H1 (cell line): ENCODE measurements around the gene TP53BP2. TPM values are rescaled to one million over a fixed set of nuclear protein-coding genes. Genes with fewer than 3 reads are reported as not detected.
A peak's percentile ranks its signal among the peaks of the same experiment; 100 is the strongest.

Experiments
- CTCF ChIA-PET: fragments of 300-600 bp; sonication (Branson Sonifier 250); formaldehyde crosslinking; loops from one replicate; lab custom pipeline; 2021; ENCODE audit not compliant: partially characterized antibody; lab: Charles Lee
- POLR2A ChIA-PET: fragments of 300-600 bp; sonication (Branson Sonifier 250); formaldehyde crosslinking; loops from one replicate; lab custom pipeline; 2021; ENCODE audit warnings: inconsistent platforms; ENCODE audit not compliant: partially characterized antibody; lab: Charles Lee
- DNase-seq, 2 experiments: peaks; one replicate each; pipeline versions ENCODE4 v3.0.0 to v3.0.0-alpha.2; 2010 to 2022; ENCODE audit warnings: low spot score in 2 of 2, low read depth in 1 of 2, mixed read lengths in 1 of 2
- FAIRE-seq: peaks from 2 replicates; lab custom pipeline; 2011; peaks lifted over from hg19 to GRCh38; lab: Jason Lieb, UNC
- H2AFZ ChIP-seq: 2 replicates; pipeline ENCODE4 v1.8.1; 2012; ENCODE audit warnings: low read length, inconsistent platforms
- H2AK5ac ChIP-seq: 2 replicates; pipeline ENCODE4 v1.6.1; 2013; ENCODE audit warnings: low read depth, low read length
- H2BK120ac ChIP-seq: replicated peaks from 2 replicates; pipeline ENCODE3; 2013; ENCODE audit warnings: low read depth, low read length, inconsistent platforms
- H2BK12ac ChIP-seq: 2 replicates; pipeline ENCODE4 v1.6.1; 2013; ENCODE audit warnings: low read depth, low read length
- H2BK15ac ChIP-seq: 2 replicates; pipeline ENCODE4 v1.6.1; 2013; ENCODE audit warnings: low read length
- H2BK20ac ChIP-seq: 2 replicates; pipeline ENCODE4 v1.6.1; 2013; ENCODE audit warnings: low read length
- H2BK5ac ChIP-seq: 2 replicates; pipeline ENCODE4 v1.6.1; 2013; ENCODE audit warnings: low read depth, low read length
- H3K14ac ChIP-seq: 2 replicates; pipeline ENCODE4 v1.6.1; 2013; ENCODE audit warnings: inconsistent platforms; ENCODE audit not compliant: insufficient read length
- H3K18ac ChIP-seq: 2 replicates; pipeline ENCODE4 v1.6.1; 2013; ENCODE audit warnings: low read length; ENCODE audit errors: extremely low read depth
- H3K23ac ChIP-seq: 2 replicates; pipeline ENCODE4 v1.6.1; 2013; ENCODE audit warnings: inconsistent platforms; ENCODE audit not compliant: insufficient read length
- H3K23me2 ChIP-seq: 2 replicates; pipeline ENCODE4 v1.6.1; 2013; ENCODE audit warnings: low read depth, low read length
- H3K27ac ChIP-seq: 2 replicates; pipeline ENCODE4 v1.6.1; 2011; ENCODE audit warnings: low read depth, low read length, inconsistent platforms
- H3K27me3 ChIP-seq, 4 experiments: replicated peaks in 1 of 4; 1 replicate in 1 of 4; 2 replicates in 3 of 4; pipeline versions ENCODE4 v1.6.1 to v1.8.1; 2011 to 2013; ENCODE audit warnings: low read length in 3 of 4, mild to moderate bottlenecking in 3 of 4, inconsistent platforms in 2 of 4, mixed read lengths in 2 of 4, moderate library complexity in 1 of 4; ENCODE audit not compliant: control insufficient read depth in 3 of 4, insufficient read depth in 3 of 4; ENCODE audit errors: extremely low read depth in 1 of 4
- H3K36me3 ChIP-seq, 4 experiments: 2 replicates each; pipeline versions ENCODE4 v1.6.1 to v1.8.1; 2011 to 2013; ENCODE audit warnings: mild to moderate bottlenecking in 4 of 4, low read length in 3 of 4, moderate library complexity in 2 of 4, control low read depth in 1 of 4, inconsistent platforms in 1 of 4; ENCODE audit not compliant: insufficient read depth in 4 of 4, control insufficient read depth in 2 of 4
- H3K4ac ChIP-seq: replicated peaks from 2 replicates; pipeline ENCODE3; 2013; ENCODE audit warnings: low read length, low read depth, mixed read lengths, inconsistent platforms; ENCODE audit not compliant: insufficient read length
- H3K4me1 ChIP-seq, 4 experiments: replicated peaks in 1 of 4; 1 replicate in 1 of 4; 2 replicates in 3 of 4; pipeline versions ENCODE4 v1.6.1 to v1.8.1; 2011 to 2013; ENCODE audit warnings: low read length in 3 of 4, inconsistent platforms in 2 of 4, mixed read lengths in 1 of 4; ENCODE audit not compliant: insufficient read depth in 4 of 4, control insufficient read depth in 3 of 4
- H3K4me2 ChIP-seq, 2 experiments: 2 replicates each; pipeline versions ENCODE4 v1.6.1 to v1.8.1; 2011 to 2013; ENCODE audit warnings: low read depth in 2 of 2, low read length in 2 of 2, control low read depth in 1 of 2, inconsistent platforms in 1 of 2, mild to moderate bottlenecking in 1 of 2; ENCODE audit not compliant: insufficient read depth in 1 of 2
- H3K4me3 ChIP-seq, 4 experiments: fragments of 200-600, 300-600 bp in 1 of 4; sonication (generic), shearing (Covaris generic), sonication (Bioruptor Twin) in 1 of 4; 2 replicates each; pipeline versions ENCODE4 v1.5.1 to v1.8.1; 2011 to 2016; ENCODE audit warnings: low read length in 4 of 4, low read depth in 3 of 4, control low read depth in 2 of 4, inconsistent platforms in 2 of 4, mild to moderate bottlenecking in 2 of 4, mixed read lengths in 1 of 4, moderate library complexity in 1 of 4; ENCODE audit not compliant: insufficient read depth in 2 of 4; ENCODE audit errors: extremely low read depth in 1 of 4
- H3K56ac ChIP-seq: replicated peaks from 2 replicates; pipeline ENCODE3; 2013; ENCODE audit warnings: low read depth, mild to moderate bottlenecking, mixed read lengths, low read length, inconsistent platforms; ENCODE audit not compliant: insufficient read length
- H3K79me1 ChIP-seq: 2 replicates; pipeline ENCODE4 v1.6.1; 2013; ENCODE audit warnings: low read depth, low read length, control low read depth
- H3K79me2 ChIP-seq, 2 experiments: 2 replicates each; pipeline versions ENCODE4 v1.6.1 to v1.8.1; 2012 to 2013; ENCODE audit warnings: low read length in 2 of 2, mild to moderate bottlenecking in 2 of 2, inconsistent platforms in 1 of 2; ENCODE audit not compliant: insufficient read depth in 2 of 2, control insufficient read depth in 1 of 2
- H3K9ac ChIP-seq, 4 experiments: replicated peaks in 1 of 4; 1 replicate in 1 of 4; 2 replicates in 3 of 4; pipeline versions ENCODE4 v1.6.1 to v1.8.1; 2011 to 2013; ENCODE audit warnings: low read depth in 3 of 4, low read length in 3 of 4, control low read depth in 2 of 4, mild to moderate bottlenecking in 2 of 4, moderate library complexity in 2 of 4, inconsistent platforms in 1 of 4; ENCODE audit errors: extremely low read depth in 1 of 4
- H3K9me3 ChIP-seq, 2 experiments: 2 replicates each; pipeline versions ENCODE4 v1.6.1 to v1.8.1; 2012 to 2013; ENCODE audit warnings: mild to moderate bottlenecking in 2 of 2, moderate library complexity in 2 of 2, control low read depth in 1 of 2, inconsistent platforms in 1 of 2, low read depth in 1 of 2, low read length in 1 of 2, mixed read lengths in 1 of 2; ENCODE audit not compliant: insufficient read depth in 2 of 2
- H4K20me1 ChIP-seq, 2 experiments: replicated peaks in 1 of 2; 2 replicates each; pipeline versions ENCODE3 to v1.8.1; 2011 to 2013; ENCODE audit warnings: inconsistent platforms in 2 of 2, low read length in 2 of 2, mild to moderate bottlenecking in 1 of 2; ENCODE audit not compliant: insufficient read depth in 2 of 2, control insufficient read depth in 1 of 2
- H4K5ac ChIP-seq: 2 replicates; pipeline ENCODE4 v1.6.1; 2013; ENCODE audit warnings: low read length, low read depth, mixed read lengths, inconsistent platforms; ENCODE audit not compliant: insufficient read length
- H4K8ac ChIP-seq: 2 replicates; pipeline ENCODE4 v1.8.0; 2013; ENCODE audit warnings: mild to moderate bottlenecking, moderate library complexity, low read length, inconsistent platforms; ENCODE audit not compliant: insufficient read depth; ENCODE audit errors: extremely low read depth
- H4K91ac ChIP-seq: replicated peaks from 2 replicates; pipeline ENCODE3; 2013; ENCODE audit warnings: low read length, mixed read lengths, inconsistent platforms; ENCODE audit not compliant: insufficient read length
- ASH2L ChIP-seq: fragments of 200-600, 300-600 bp; sonication (generic); IDR thresholded peaks from one replicate; pipeline ENCODE4 v1.7.1; 2017; ENCODE audit warnings: low read length
- BCL11A ChIP-seq, 2 experiments: IDR thresholded peaks; one replicate each; pipeline ENCODE4 v1.6.1; 2011; ENCODE audit warnings: low read depth in 2 of 2, low read length in 2 of 2, mild to moderate bottlenecking in 2 of 2
- CBX5 ChIP-seq: fragments of 300-800, 300-1000 bp; sonication (generic); IDR thresholded peaks from 2 replicates; pipeline ENCODE4 v1.7.1; 2016; ENCODE audit warnings: antibody characterized with exemption, low read length, low read depth
- CEBPB ChIP-seq: IDR thresholded peaks from 2 replicates; pipeline ENCODE4 v1.6.1; 2012; ENCODE audit warnings: low read depth, low read length
- CHD1 ChIP-seq: IDR thresholded peaks from 2 replicates; pipeline ENCODE4 v1.6.1; 2012; ENCODE audit warnings: low read depth, low read length, improper control_type of control experiment
- EZH2 ChIP-seq: fragments of 200-600 bp; sonication (generic); IDR thresholded peaks from 2 replicates; pipeline ENCODE4 v1.7.1; 2012; ENCODE audit warnings: low read depth, mild to moderate bottlenecking, moderate library complexity, low read length, inconsistent platforms; ENCODE audit not compliant: severe bottlenecking
- HDAC2 ChIP-seq, 2 experiments: fragments of 300-600 bp in 1 of 2; sonication (generic) in 1 of 2; IDR thresholded peaks; 2 replicates each; pipeline ENCODE4 v1.6.1; 2011 to 2012; ENCODE audit warnings: low read depth in 2 of 2, low read length in 2 of 2, mild to moderate bottlenecking in 2 of 2, moderate library complexity in 2 of 2, borderline replicate concordance in 1 of 2, inconsistent platforms in 1 of 2
- POLR2A ChIP-seq, 2 experiments: IDR thresholded peaks; 1 replicate in 1 of 2; 2 replicates in 1 of 2; pipeline ENCODE4 v1.6.1; 2011; ENCODE audit warnings: low read depth in 2 of 2, low read length in 2 of 2, mild to moderate bottlenecking in 2 of 2; ENCODE audit errors: control extremely low read depth in 1 of 2
- RAD21 ChIP-seq, 2 experiments: IDR thresholded peaks in 1 of 2; conservative IDR thresholded peaks in 1 of 2; 2 replicates each; pipeline ENCODE4 v1.6.1; 2011; ENCODE audit warnings: low read depth in 2 of 2, low read length in 2 of 2, improper control_type of control experiment in 1 of 2, inconsistent platforms in 1 of 2, mild to moderate bottlenecking in 1 of 2, moderate library complexity in 1 of 2
- RFX5 ChIP-seq: IDR thresholded peaks from 2 replicates; pipeline ENCODE4 v1.6.1; 2011; ENCODE audit warnings: low read depth, low read length, improper control_type of control experiment, borderline replicate concordance
- RNF2 ChIP-seq: fragments of 200-900, 300-1000 bp; sonication (generic); IDR thresholded peaks from 2 replicates; pipeline ENCODE4 v1.7.1; 2016; ENCODE audit warnings: borderline replicate concordance, low read depth, mild to moderate bottlenecking, antibody characterized with exemption, low read length; ENCODE audit not compliant: poor library complexity, severe bottlenecking; ENCODE audit errors: missing control alignments
- RXRA ChIP-seq: IDR thresholded peaks from 2 replicates; pipeline ENCODE4 v1.6.1; 2011; ENCODE audit warnings: low read depth, mild to moderate bottlenecking, low read length, moderate library complexity; ENCODE audit not compliant: insufficient read depth
- TCF12 ChIP-seq: IDR thresholded peaks from 2 replicates; pipeline ENCODE4 v1.6.1; 2011; ENCODE audit warnings: low read depth, mild to moderate bottlenecking, low read length
- YY1 ChIP-seq: IDR thresholded peaks from 2 replicates; pipeline ENCODE4 v1.6.1; 2011; ENCODE audit warnings: low read depth, mild to moderate bottlenecking, low read length
- WGBS, 2 experiments: shearing (Covaris generic) in 1 of 2; methylation state at CpG; one replicate each; pipeline versions ENCODE4 v1.1.6 to v1.1.7; 2013 to 2015; ENCODE audit warnings: low lambda C conversion rate in 2 of 2, mixed read lengths in 2 of 2, inconsistent platforms in 1 of 2, low coverage in 1 of 2, missing lambda C conversion rate in 1 of 2; ENCODE audit not compliant: insufficient replicate concordance in 2 of 2, insufficient coverage in 1 of 2, insufficient read length in 1 of 2; ENCODE audit errors: extremely low coverage in 1 of 2, missing lambda C conversion rate in 1 of 2; 5-methylcytosine and 5-hydroxymethylcytosine counted together
- polyA plus RNA-seq, 7 experiments: library from polyadenylated mRNA; depleted of rRNA in 3 of 7; stranded (reverse) in 5 of 7; unstranded in 2 of 7; fragments of >200 nt in 5 of 7; fragments of 200-250 nt in 2 of 7; gene quantifications; 1 replicate in 5 of 7; 2 replicates in 1 of 7; 4 replicates in 1 of 7; pipeline versions ENCODE4 v1.2.1 to v1.2.3, GENCODE V29; 2011 to 2013; ENCODE audit warnings: missing spikeins in 2 of 7, mixed read lengths in 2 of 7
- total RNA-seq: library from RNA; stranded (reverse); fragmentation: NEBNext Ultra II Directional; extraction: Animal tissue kit (Norgen Biotek cat#: 25700); gene quantifications from 2 replicates; pipeline ENCODE4 v1.2.1, GENCODE V29; 2021

TP53BP2 gene
- total and polyA plus RNA-seq, 2 of the 8 experiments (the other 6 are each of a cell fraction or from before 2014, with no cell fraction given), result 18.0 to 38.7 TPM

DNA sequence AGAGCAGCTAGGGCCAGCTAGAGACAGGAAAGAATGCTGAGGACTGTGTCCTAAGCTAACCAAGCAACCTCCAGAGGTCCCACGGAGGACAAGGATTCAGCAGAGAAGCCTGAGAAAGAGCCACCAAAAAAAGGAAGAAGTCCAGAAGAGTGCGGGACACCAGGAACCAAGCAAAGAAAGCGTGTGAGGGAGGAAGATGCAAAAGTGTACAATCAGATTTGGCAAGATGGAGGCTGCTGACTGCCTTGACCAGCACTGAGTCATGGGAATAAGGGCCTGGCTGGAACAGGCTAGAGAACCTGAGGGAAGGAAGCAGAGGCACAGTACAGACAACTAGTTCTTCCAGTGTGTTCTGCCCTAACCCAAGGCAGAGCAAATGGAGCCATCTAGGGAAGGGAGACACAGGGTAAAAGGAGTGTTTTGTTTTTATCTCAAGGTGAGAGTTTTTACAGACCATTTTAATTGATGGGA is 18.5 kb downstream of the TP53BP2 start:
- peaks cover 22% of the 10 kb centered on the region for H3K79me1 ChIP-seq
- no peak overlapping the region for H4K5ac ChIP-seq
- no peak overlapping the region for H3K18ac ChIP-seq
- H4K91ac ChIP-seq, result no peak overlapping the region
- peak; percentile 58 for FAIRE-seq
- H3K9ac ChIP-seq, result no peak overlapping the region
- no peak overlapping the region for H2BK20ac ChIP-seq
- no peak overlapping the region for H3K4me3 ChIP-seq
- peaks cover 0 to 7% (median 3%) of the 10 kb centered on the region in 4 experiments; a peak in 5 of 7 replicates for H3K4me1 ChIP-seq
- no peak for DNase-seq
- H3K79me2 ChIP-seq, result peaks cover 30 to 95% of the 10 kb centered on the region in 2 experiments
- H3K4ac ChIP-seq, result no peak overlapping the region
- H4K20me1 ChIP-seq, result peaks cover 12 to 13% of the 10 kb centered on the region in 2 experiments
- POLR2A ChIA-PET, result interaction anchor here (4.9 kb wide), 1 partner anchor 18 kb away, joined by 28 read pairs; the partner anchor contains the start of gene TP53BP2
- CTCF ChIA-PET, result no interaction called here
- no peak overlapping the region for H3K23ac ChIP-seq
- no peaks in the 10 kb centered on the region for H3K9me3 ChIP-seq
- no peak overlapping the region for H4K8ac ChIP-seq
- H3K14ac ChIP-seq, result no peak overlapping the region
- no peak overlapping the region for H2BK12ac ChIP-seq
- H3K27ac ChIP-seq, result no peak overlapping the region
- no peak overlapping the region for H3K56ac ChIP-seq
- no peaks in the 10 kb centered on the region; the same call in 1 of the 2 replicates for H3K23me2 ChIP-seq
- WGBS, 2 experiments, result 89% methylated on average over 3 of the region's 3 CpGs; no CpG with 5 or more reads in 1 of the 2 experiments
- no peaks in the 10 kb centered on the region for H3K27me3 ChIP-seq
- no peak overlapping the region for H2AFZ ChIP-seq
- H2BK5ac ChIP-seq, result no peak overlapping the region
- no peak overlapping the region for H2AK5ac ChIP-seq
- no peak overlapping the region for H2BK120ac ChIP-seq
- no peak overlapping the region for H3K4me2 ChIP-seq
- H3K36me3 ChIP-seq, result no peaks in the 10 kb centered on the region
- H2BK15ac ChIP-seq, result no peak overlapping the region
- no peak for TF ChIP-seq RFX5
- no peak for TF ChIP-seq TCF12
- TF ChIP-seq HDAC2 (IDR thresholded peaks at IDR 0.05; ENCODE audit: borderline replicate concordance in 1 of 2, low read depth in 2 of 2, low read length in 2 of 2), result no peak
- no peak for TF ChIP-seq BCL11A (IDR thresholded peaks at IDR 0.05; ENCODE audit: low read depth in 2 of 2, low read length in 2 of 2)
- TF ChIP-seq EZH2, result no peak
- no peak for TF ChIP-seq CBX5
- TF ChIP-seq RNF2, result no peak
- TF ChIP-seq RAD21 (IDR thresholded peaks at IDR 0.05 in 1 of 2, conservative IDR thresholded peaks at IDR 0.05 in 1 of 2; ENCODE audit: low read depth in 2 of 2, low read length in 2 of 2), result no peak
- TF ChIP-seq RXRA, result no peak
- TF ChIP-seq CHD1, result no peak
- no peak for TF ChIP-seq POLR2A (IDR thresholded peaks at IDR 0.05; ENCODE audit: control extremely low read depth in 1 of 2, low read depth in 2 of 2, low read length in 2 of 2)
- TF ChIP-seq ASH2L, result no peak
- TF ChIP-seq YY1, result no peak
- TF ChIP-seq CEBPB, result no peak
